GM19324 (cell line): ENCODE measurements around the gene PCNX1.
A peak's percentile ranks its signal among the peaks of the same experiment; 100 is the strongest.
"Not testable (repeated sequence)": the region's sequence is repeated elsewhere in the genome, so short reads cannot be mapped to it uniquely, and the experiment has no call there.

Experiments used
- ATAC-seq: cut with Tn5 transposase; IDR thresholded peaks from one replicate; pipeline ENCODE4 v1.9.1; 2021; ENCODE audit warnings: mild to moderate bottlenecking, moderate library complexity; ENCODE audit not compliant: unreplicated experiment, low FRiP score

The PCNX1 gene

DNA sequence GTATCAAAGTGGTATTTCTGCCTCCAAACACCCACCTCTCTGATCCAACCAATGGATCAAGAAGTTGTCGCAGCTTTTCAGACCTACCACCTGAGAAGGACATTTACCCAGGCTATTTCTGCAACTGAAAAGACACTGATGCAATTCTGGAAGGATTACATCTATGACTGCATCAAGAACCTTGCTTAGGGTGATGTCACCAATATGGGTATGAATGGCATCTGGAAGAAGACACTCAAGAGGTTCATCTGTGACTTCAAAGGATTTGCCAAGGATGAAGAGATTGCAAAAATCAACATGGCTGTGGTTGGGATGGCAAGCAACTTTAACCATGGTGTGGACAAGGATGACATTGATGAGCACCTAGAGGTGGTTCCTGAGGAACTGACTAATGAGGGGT is 154.2 kb downstream of the PCNX1 start:
- no peak for ATAC-seq

DNA sequence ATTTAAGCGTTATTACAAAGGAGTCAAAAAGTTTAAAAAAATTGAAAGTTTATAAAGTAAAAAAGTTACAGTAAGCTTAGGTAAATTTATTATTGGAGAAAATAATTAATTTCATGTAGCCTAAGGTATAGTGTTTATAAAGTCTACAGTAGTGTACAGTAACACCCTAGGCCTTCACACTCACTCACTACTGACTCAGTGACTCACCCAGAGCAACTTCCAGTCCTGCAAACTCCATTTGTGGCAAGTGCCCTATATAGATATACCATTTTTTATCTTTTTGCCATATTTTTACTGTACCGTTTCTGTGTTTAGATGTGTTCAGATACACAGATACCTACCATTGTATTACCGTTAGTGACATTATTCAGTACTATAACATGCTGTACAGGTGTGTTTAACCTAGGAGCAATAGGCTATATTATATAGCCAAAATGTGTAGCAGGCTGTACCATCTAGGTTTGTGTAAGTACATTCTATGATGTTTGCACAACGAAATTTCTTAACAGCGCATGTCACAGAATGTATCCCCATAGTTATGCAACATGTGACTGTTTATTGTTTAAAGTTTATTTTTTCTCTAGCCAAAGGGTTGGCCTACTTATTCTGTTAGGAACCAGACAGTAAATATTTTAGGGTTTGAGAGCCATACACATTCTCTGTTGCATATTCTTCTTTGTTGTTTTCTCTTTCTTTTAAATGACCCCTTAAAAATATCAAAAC is 155.5 kb downstream of the PCNX1 start:
- no peak for ATAC-seq

DNA sequence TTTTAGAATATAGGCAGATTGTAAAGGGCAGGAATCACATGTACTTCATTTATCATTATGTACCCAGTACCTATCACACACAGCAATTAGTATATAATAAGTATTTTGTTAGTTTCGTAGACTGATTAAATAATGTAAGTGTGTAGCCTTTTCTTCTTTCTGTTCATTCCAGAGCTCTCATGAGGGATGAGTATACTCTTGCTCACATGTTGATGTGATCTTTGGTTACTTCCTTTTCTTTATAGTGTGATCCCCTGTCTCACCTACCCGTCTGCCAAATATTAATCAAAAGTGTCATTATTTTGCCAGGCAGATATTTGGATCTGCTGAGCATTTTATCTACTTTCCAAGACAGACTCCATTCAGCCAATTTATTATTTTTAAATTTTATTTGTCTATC is 156.1 kb downstream of the PCNX1 start:
- no peak for ATAC-seq

DNA sequence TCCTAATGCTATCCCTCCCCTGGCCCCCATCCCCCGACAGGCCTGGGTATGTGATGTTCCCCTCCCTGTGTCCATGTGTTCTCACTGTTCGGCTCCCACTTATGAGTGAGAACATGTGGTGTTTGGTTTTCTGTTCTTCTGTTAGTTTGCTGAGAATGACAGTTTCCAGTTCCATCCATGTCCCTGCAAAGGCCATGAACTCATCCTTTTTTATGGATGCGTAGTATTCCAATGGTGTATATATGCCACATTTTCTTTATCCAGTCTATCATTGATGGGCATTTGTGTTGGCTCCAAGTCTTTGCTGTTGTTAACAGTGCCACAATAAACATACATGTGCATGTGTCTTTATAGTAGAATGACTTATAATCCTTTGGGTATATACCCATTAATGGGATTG is 157.5 kb downstream of the PCNX1 start:
- not testable (repeated sequence) for ATAC-seq

DNA sequence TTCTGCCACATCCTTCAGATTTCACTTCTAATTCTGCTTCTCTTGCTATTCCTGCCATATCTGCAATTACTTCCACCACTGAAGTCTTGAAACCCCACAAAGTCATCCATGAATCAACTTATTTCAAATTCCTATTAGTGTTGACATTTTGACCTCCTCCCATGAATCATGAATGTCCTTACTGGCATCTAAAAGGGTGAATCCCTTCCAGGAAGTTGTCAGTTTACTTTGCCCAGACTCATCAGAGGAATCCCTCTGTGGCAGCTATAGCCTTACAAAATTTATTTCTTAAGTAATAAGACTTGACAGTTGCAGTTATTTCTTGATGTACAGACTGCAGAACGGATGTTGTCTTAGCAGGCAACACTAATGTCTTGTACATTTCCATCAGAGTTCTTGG is 162.9 kb downstream of the PCNX1 start:
- no peak for ATAC-seq

DNA sequence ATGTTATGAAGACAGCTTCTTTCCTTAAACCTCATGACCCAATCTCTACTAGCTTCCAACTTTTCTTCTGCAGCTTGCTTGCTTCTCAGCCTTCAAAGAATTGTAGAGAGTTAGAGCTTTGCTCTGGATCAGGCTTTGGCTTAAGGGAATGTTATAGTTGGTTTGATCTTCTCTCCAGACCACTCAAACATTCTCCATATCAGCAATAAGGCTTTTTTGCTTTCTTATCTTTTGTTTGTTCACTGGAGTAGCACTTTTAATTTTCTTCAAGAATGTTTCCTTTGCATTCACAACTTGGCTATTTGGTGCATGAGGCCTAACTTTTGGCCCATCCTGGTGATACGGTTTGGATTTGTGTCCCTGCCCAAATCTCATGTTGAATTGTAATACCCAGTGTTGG is 163.8 kb downstream of the PCNX1 start:
- no peak for ATAC-seq

DNA sequence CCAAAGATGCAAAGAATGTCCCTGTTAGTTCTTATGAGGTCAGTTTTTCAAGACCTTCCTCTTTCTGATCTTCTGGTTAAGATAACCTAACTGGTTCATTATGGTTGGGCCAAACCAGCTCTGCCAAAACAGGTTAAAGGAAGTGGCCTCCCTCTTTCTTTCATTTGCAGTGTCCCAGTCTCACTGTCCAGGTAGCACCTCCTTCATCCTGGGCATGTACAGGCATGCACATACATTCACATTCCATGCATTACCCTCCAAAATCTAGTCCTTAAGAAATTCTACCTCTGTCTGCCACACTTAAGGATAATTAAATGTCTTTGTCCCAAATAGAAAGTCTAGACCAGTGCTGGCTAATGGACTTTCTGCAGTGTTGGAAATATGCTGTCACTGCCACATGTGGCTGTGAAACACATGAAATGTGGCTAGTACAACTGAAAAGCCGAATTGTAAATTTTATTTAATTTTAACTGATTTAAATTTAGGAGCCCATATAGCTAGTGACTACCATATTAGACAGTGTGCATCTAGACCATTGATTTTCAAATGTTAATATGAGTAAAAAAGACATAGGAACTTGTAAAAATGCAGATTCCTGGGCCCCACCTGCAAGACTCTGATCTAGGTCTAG is 169.3 kb downstream of the PCNX1 start:
- no peak for ATAC-seq

DNA sequence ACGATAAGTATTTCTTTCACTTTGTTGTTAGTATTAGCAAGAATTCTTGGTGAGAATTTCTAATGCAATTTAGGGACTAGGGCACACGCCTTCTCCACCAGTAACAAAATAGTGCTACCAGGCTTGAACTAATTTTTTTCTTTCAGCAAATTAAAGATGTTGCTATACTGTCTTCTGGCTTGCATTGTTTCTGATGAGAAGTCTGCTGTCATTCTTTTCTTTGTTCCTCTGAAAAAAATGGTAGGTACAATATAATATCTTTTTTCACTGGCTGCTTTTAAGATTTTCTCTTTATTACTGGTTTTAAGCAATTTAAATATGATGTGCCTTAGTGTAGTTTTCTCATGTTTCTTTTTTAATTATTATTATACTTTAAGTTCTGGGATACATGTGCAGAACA is 171.2 kb downstream of the PCNX1 start:
- ATAC-seq, result no peak

DNA sequence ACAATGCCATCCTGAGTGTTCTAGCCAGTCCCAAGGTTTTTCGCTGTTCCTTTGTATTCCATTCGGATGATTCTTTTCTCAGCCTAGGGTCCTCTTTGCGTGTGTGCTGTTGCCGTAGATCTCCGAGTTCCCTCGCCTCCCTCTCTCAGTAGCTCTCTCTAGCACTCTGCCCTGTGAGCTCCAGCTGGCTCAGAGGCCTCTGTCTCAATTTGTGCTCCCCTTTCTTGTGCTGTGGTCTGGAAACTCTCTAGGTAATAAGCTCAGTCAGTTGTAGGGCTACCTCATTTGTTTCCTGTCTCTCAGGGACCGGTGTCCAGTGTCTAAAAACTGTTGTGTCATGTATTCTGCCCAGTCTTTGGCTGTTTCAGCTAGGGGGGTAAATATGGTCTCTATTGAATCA is 179.3 kb downstream of the PCNX1 start:
- no peak for ATAC-seq

DNA sequence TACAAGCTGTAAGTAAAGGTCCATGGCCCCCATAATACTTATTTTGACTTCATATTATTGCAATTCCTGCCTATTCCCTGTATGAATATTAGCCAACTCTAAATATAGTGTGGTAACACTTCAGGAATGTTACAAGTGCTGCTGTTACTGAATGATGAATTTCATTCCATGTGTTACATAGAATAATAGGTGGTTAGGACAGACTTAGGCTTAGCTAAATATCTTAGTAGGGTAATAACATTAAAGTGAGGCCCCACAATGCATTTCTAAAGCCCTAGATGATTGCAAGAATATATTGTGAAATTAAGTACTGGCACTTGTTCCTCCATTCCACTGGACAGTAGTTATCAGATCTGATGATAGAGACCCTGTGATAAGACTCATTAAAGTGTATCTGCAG is 182.7 kb downstream of the PCNX1 start:
- ATAC-seq, result no peak

DNA sequence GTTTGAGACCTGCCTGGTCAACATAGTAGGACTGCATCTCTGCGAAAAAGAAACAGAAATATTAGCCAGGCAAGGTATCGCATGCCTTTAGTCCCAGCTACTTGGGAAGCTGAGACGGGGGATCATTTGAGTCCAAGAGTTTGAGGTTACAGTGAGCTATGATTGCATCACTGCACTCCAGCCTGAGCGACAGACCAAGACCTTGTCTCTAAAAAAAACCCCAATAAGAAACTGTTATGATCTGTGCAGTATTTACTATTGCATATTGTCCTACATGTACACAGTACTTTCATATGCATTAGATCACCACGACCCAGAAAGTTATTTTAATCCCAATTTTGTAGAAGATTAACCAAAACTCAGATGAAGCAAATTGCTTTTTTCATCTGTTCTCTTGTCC is 187.5 kb downstream of the PCNX1 start:
- ATAC-seq, result no peak

DNA sequence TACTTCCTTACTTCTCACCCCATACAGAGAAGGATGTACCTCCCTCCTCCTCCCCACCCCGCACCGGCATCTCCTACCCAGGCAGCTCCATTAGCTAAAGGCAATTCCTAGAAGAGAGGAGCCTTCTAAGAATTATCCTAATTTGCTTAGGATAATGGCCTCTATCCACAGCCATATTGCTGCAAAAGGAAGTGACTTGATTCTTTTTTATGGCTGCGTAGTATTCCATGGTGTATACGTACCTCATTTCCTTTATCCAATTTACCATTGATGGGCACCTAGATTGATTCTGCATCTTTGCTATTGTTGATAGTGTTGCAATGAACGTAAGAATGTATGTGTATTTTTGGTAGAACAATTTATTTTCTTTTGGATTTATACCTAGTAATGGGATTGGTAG is 189.7 kb downstream of the PCNX1 start:
- ATAC-seq, result no peak

DNA sequence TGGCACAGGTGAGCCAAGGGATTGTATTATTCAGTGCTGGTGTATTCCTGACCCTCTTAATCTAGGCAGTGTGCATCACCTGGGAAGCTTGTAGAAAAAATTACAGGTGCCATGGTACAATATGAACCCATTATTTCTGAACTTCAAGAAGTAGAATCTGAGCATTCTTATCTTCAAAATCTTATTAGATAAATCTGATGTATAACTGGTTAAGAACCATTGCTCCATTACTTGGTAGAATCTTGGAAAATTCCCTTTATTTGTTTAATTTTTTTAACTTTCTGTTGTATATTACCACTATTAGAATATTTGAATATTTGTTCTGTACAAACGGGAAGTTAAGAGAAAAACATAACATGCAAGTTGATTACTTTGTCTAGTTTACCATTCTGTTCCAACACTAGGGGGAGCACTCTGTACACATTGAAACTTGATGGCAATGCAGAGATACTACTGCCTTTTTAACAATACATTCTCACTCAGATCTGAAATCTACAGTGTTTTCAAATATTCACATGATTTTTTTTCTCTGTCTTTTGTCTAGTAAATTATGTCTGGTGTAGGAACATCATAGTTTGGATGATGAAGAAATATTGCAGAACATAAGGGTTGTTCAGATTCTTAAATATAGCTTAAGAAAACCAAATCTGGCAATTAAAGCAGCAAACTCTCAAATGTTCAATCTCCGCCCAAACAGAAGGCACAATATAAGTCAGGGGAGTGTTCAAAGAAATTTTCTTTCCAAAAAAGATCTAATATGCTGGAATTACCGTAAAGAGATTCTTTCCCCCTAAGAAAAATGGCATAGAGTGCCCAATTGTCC is 196.6 kb downstream of the PCNX1 start:
- ATAC-seq, result no peak

DNA sequence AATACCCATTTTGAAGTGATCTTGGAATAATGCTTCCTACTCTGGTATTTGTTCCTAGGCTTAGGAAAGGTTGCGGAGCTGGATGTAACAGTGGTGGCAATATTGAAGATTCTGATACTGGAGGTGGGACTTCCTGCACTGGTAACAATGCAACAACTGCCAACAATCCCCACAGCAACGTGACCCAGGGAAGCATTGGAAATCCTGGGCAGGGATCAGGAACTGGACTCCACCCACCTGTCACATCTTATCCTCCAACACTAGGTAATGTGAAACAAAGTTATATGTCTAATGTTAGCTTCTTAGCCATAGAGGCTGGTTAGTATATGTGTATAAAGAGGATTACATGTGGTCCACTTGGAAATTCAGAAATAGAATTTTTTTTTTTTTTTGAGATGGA is 197.9 kb downstream of the PCNX1 start:
- no peak for ATAC-seq

DNA sequence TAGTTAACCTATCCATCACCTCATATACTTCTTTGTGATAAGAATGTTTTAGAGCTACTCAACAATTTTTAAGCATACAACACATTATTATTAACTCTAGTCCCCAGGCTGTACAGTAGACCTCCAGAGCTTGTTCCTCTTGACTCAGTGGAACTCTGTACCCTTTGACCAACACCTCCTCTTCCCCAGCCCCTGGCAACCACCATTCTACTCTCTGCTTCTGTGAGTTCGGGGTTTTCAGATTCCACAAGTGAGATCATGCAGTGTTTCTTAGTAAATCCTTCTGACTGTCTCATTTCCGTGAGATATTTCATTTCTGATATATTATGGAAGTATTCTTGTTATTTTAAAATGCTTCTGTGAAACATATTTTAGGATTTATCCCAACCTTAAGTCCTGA is 200.7 kb downstream of the PCNX1 start:
- no peak for ATAC-seq

DNA sequence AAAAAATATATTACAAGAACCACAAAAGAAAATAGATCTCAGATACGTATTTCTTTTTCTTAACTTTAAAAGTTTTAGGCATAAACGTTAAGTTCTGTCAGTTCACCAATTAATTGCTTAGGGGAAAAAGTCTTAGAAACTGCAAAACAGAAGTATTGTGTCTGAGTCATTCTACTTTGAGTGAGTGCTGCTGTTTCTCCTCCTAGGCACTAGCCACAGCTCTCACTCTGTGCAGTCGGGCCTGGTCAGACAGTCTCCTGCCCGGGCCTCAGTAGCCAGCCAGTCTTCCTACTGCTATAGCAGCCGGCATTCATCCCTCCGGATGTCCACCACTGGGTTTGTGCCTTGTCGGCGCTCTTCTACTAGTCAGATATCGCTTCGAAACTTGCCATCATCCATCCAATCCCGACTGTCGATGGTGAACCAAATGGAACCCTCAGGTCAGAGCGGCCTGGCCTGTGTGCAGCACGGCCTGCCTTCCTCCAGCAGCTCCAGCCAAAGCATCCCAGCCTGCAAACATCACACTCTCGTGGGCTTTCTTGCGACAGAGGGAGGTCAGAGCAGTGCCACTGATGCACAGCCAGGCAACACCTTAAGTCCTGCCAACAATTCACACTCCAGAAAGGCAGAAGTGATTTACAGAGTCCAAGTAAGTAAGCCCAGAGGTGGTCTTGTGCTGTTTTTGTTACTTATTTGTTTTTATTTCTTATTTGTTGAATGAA is 201.3 kb downstream of the PCNX1 start:
- ATAC-seq, result no peak

DNA sequence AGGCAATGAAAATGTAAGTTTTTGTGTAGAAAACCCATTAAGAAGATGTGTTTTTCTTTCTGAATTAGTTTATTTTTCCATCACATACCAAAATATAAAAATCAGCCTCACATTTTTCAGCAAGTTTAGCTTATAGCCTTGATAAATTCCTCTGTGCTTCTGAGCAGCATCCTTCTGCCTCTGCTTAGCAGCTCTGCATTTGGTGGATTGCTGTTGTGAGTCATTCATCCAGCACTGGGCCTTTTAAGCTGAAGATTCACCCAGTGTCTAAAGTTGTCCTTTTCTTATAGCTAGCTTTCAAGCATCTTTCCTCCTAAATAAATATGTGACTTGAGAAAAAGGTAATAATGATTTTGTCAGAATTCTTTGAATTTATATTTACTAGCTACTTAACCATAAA is 206.1 kb downstream of the PCNX1 start:
- no peak for ATAC-seq

DNA sequence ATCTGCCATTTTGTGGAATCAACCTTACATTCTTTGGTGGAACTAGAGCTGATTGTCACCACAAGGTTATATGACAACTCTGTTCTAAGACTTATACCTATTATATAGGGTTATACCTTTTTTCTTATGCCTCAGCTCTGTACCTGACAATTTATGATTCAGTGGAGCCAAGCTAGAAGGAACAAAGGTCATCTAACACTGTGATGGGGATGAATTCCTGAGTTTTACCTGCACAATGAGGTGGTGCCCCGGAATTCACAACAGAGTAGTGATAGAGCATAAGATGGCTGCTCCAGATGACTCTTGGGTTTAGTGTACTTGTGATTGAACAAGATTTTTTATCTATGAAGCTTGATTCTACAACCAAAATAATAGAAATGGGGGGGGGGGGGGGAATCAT is 207.3 kb downstream of the PCNX1 start:
- no peak for ATAC-seq

DNA sequence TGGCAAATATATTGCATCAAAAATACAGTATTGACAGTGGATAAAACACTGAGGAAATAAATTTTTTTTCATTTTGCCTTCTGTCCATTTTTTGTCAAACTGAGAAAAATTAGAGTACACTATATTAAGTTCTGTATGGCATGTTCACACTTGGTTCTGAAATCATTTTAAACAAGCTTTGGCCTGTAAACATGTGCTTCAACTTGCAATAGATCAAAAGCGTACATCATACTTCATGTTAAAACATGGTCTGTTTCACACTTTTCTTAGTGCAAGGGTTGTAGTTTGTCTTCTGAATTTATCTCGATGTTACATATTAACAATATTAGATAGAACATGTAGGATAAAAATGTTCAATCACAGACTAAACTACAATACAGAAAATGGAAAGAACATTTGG is 208.0 kb downstream of the PCNX1 start:
- ATAC-seq, result no peak

DNA sequence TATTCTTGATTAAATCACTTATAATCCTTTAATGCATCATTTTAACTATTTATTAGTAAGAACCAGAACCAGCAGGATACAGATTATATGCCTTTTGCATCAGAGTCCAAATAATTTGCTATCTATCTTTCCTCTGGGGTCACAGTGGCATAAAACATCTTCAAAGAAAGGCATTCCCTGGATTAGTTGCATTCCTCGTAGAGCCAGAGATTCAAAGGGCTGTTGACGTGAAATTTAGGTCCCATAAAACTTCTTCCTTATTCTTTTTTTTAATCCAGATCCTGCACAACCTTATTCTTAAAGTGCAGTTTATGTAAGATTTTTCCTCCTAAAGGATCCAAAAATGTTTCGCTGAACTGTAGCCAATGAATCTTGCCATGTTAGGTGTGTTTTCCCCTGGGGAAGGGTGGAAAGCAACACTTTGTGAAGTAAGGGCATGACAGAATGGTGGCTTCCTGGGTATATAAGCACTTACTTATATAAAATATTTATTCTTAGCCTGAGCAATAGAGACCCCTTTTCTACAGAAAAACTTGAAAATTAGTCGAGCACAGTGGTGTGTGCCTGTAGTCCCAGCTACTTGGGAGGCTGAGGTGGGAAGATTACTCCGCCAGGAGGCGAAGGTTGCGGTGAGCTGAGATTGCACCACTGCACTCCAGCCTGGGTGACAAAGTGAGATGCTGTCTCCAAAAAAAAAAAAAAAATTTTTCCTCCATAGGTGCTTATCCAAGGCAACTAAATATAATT is 208.7 kb downstream of the PCNX1 start:
- ATAC-seq, result peak; percentile 13
